ENCODE measurements around the gene TSPAN9. TPM values are rescaled to one million over a fixed set of nuclear protein-coding genes. Genes with fewer than 3 reads are reported as not detected.

The TSPAN9 gene
- total RNA-seq, 4 donors from 2014 or later = 9.9 to 47.3 (median 15.4) TPM

GRCh38 chr12:3122841-3123678, 45.9 kb downstream of the TSPAN9 start:
- TF ChIP-seq CTCF (IDR thresholded peaks at IDR 0.05; ENCODE audit: low read depth) = no peak

- no peak for TF ChIP-seq CTCF (IDR thresholded peaks at IDR 0.05; ENCODE audit: low read depth)
Measured at GRCh38 chr12:3123729-3124128, 46.5 kb downstream of the TSPAN9 start.

DNA sequence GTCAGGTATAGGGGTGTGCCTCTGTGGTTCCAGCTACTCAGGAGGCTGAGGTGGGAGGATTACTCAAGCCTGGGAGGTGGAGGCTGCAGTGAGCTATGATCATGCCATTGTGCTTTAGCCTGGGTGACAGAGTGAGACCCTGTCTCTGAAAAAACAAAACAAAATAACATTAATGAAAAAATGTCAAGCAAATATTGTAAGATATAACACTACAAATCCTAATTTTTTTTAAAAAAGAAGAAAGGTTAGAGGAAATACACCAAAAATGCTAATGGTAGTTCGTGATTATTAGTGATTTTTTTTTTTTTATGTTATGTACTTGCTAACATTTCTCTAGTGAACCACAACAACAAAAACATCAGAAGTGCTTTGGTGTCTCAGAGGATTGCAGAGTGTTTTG, 47.7 kb downstream of the TSPAN9 start:
- no peak for TF ChIP-seq CTCF (IDR thresholded peaks at IDR 0.05; ENCODE audit: low read depth)

DNA sequence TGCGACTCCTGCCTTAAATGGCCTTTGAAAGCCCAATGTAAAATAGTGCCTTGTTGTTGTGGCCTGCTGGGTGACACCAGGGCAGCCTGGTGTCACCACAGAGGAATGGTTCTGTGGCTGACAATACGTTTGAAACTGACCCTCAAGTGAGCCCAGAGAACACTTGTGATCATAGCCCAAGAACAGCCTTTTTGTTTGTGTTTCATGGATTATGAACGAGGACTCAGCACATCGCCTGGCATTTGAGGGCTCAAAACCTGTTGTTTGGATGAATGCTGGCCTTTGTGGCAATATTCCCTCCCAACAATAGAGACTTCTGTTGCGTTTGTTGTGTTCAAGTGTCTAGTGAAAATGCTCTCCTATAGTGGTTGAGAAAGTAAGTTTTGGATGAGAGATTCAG, 48.5 kb downstream of the TSPAN9 start:
- TF ChIP-seq CTCF (IDR thresholded peaks at IDR 0.05; ENCODE audit: low read depth) = no peak

DNA sequence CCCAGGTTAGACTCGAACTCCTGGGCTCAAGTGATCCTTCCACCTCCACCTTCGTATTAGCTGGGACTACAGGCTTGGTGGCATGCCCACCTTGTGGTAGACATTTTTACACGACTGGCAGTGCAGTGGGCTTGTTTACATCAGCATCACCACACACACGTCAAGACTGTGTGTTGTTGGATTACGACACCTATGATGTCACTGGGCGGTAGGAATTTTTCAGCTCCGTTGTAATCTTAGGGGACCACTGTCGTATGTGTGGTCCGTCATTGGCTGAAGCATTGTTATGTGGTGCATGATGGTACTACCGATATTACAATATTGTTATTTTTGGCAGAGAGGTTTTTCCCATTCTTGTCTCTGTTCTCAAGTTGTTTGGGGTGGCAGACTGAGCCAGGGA, 50.7 kb downstream of the TSPAN9 start:
- TF ChIP-seq CTCF (IDR thresholded peaks at IDR 0.05; ENCODE audit: low read depth) = no peak

- TF ChIP-seq CTCF (IDR thresholded peaks at IDR 0.05; ENCODE audit: low read depth) = no peak
Measured at GRCh38 chr12:3128498-3129293, 51.5 kb downstream of the TSPAN9 start.
